Spinal cord (tissue), 10 donors: ENCODE data around the gene GCK. TPM values are rescaled to one million over a fixed set of nuclear protein-coding genes. Genes with fewer than 3 reads are reported as not detected.

ENCODE experiments used
- DNase-seq, 6 donors: peaks; one replicate each; pipeline versions ENCODE4 v3.0.0 to v3.0.0-alpha.2; 2013 to 2015; ENCODE audit warnings: low spot score in 6 of 6, low read depth in 4 of 6
- H3K27ac ChIP-seq: one replicate; pipeline ENCODE4 v1.5.1; 2013; ENCODE audit warnings: low read depth, low read length, control low read depth
- H3K27me3 ChIP-seq: one replicate; pipeline ENCODE4 v1.6.1; 2013; ENCODE audit warnings: low read length; ENCODE audit not compliant: control insufficient read depth, insufficient read depth
- H3K36me3 ChIP-seq: one replicate; pipeline ENCODE4 v1.6.1; 2013; ENCODE audit warnings: low read length; ENCODE audit not compliant: control insufficient read depth, insufficient read depth
- H3K4me1 ChIP-seq: one replicate; pipeline ENCODE4 v1.6.1; 2013; ENCODE audit warnings: low read length; ENCODE audit not compliant: control insufficient read depth, insufficient read depth
- H3K4me3 ChIP-seq: one replicate; pipeline ENCODE4 v1.5.1; 2013; ENCODE audit warnings: low read depth, low read length, control low read depth
- H3K9me3 ChIP-seq: one replicate; pipeline ENCODE4 v1.6.1; 2013; ENCODE audit warnings: low read length; ENCODE audit not compliant: control insufficient read depth, insufficient read depth
- WGBS: methylation state at CpG from one replicate; pipeline ENCODE4 v1.1.5; 2013; ENCODE audit warnings: missing lambda C conversion rate; ENCODE audit not compliant: insufficient coverage; 5-methylcytosine and 5-hydroxymethylcytosine counted together
- polyA plus RNA-seq, 2 donors: library from polyadenylated mRNA; unstranded; fragments of 120-200 nt; gene quantifications; one replicate each; pipeline ENCODE4 v1.2.1, GENCODE V29; 2013; ENCODE audit not compliant: insufficient read length in 2 of 2
- total RNA-seq, 2 donors: library from RNA; depleted of rRNA in 1 of 2; stranded (reverse); fragments of 120-200 nt in 1 of 2; fragments of >200 nt in 1 of 2; gene quantifications; one replicate each; pipeline versions ENCODE4 v1.2.3 to v1.2.4, GENCODE V29; 2013 to 2014
- donor health status: healthy.

The GCK gene
- total and polyA plus RNA-seq, 4 donors = 4.8 to 14.0 (median 9.5) TPM

DNA sequence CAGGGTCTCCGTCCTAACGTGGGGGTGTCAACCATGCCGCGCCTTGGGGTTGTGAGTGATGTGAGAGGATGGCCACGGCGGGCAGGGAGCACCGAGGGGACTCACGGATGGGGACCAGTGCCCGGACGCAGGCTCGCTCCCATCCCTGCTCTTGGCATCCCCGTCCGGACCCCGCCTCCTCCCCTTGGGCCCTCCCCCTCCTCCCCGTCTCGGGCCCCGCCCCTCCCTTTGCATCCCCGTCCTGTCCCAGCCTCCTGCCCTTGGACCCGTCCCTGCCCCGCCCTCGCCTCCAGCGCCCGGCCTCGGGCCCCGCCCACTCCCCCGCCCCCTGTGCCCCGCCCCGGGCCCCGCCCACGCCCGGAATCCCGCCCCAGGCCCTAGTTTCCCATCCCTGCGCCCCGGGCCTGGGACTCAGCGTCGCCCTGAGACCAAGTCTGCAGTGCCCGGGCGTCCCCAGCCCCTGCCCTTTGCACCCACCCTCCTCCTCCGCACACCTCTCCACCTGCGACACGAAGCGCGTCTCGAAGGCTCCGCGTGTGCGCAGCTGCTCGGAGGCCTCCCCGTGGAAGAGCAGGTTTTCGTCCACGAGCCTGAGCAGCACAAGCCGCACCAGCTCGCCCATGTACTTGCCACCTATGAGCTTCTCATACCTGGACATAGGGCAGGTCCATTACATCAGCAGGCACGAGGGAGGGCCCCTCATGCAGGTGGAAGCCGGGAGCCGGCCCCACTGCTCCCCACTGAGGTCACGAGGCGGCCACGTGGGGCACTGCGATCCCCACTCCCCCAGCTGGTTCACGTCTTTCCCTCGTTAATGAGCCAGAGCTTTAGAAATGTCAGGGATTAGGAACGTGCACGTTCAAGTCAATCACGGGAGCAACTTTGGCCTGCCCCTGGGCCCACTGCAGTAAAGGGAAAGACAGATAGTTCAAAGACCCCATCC is 43.0 kb downstream of the GCK start:
- Histone ChIP-seq H3K4me3 (peak overlapping the region; percentile 50), H3K9me3 (no peaks in the 10 kb centered on the region), H3K27ac (peak overlapping the region; percentile 15), H3K27me3 (peaks cover 13% of the 10 kb centered on the region), H3K36me3 (peaks cover 6% of the 10 kb centered on the region), H3K4me1 (peaks cover 37% of the 10 kb centered on the region)
- peak in 3 of 6 donors; percentile 31 to 76 (median 74) for DNase-seq
- WGBS = 8% methylated on average over 52 of the region's 65 CpGs

DNA sequence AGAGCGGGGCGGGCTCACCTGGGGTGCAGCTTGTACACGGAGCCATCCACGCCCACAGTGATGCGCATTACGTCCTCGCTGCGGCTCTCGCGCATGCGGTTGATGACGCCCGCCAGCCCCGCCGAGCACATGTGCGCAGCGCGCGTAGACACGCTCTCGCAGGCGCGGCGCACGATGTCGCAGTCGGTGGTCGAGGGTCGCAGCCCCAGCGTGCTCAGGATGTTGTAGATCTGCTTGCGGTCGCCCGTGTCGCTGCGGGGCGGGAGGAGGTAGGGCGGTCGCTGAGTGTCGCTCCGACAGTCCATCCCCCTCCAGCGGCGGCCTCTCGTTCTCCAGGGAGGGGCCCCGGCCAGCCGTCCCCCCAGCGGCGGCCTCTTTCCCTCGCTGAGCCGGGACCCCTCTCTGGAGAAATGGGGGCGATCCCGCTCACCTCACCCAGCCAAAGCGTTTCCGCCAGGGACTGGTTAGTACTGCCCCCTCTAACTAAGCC is 43.7 kb downstream of the GCK start:
- Histone ChIP-seq H3K27ac (peak overlapping the region; percentile 15), H3K4me3 (peak overlapping the region; percentile 50), H3K4me1 (peaks cover 37% of the 10 kb centered on the region), H3K9me3 (no peaks in the 10 kb centered on the region), H3K36me3 (peaks cover 7% of the 10 kb centered on the region), H3K27me3 (peaks cover 13% of the 10 kb centered on the region)
- peak in 3 of 6 donors; percentile 53 to 93 (median 85) for DNase-seq
- 1% methylated on average over 53 of the region's 53 CpGs for WGBS

- WGBS = 49% methylated on average over 29 of the region's 31 CpGs
- H3K27ac ChIP-seq = peak overlapping the region; percentile 15
- peaks cover 37% of the 10 kb centered on the region for H3K4me1 ChIP-seq
Observed at GRCh38 chr7:44144968-44145478, 44.2 kb downstream of the GCK start.

DNA sequence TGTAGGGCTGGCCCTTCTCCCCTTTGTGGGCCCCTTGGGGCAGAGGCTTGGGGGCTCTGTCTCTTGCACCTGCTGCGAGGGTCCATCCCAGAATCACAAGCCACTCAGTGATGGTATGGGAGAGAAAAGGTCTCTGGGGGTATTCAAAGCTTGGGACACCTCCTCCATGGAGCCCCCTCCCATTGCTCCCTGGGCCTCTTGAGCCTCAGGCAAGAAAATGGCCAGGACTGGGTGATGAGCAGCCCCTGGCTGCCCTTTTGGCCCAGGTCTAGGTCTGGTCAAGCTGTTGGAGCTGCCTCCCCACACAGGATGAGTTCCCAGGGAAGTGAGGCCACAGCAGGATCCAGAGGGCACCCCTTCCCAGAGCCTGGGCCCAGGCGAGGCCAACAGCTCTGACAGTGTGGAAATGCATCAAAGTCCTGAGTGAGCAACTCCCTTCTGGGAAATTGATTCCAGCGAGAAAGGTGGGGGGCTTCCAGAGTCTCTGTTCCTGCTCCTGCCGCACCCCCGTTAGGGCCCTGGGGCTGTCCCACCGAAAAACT is 44.7 kb downstream of the GCK start:
- Histone ChIP-seq H3K4me1 (peaks cover 37% of the 10 kb centered on the region), H3K27me3 (peaks cover 13% of the 10 kb centered on the region), H3K36me3 (peaks cover 15% of the 10 kb centered on the region), H3K4me3 (peak overlapping the region; percentile 41), H3K9me3 (no peaks in the 10 kb centered on the region), H3K27ac (no peak overlapping the region)
- no peak for DNase-seq
- WGBS = 99% methylated on average over 5 of the region's 6 CpGs

More at GRCh38 chr7:44144968-44145478, 44.2 kb downstream of the GCK start:
- H3K9me3 ChIP-seq = no peaks in the 10 kb centered on the region
- peaks cover 13% of the 10 kb centered on the region for H3K27me3 ChIP-seq
- peaks cover 11% of the 10 kb centered on the region for H3K36me3 ChIP-seq
- peak overlapping the region; percentile 41 for H3K4me3 ChIP-seq
- no peak for DNase-seq

DNA sequence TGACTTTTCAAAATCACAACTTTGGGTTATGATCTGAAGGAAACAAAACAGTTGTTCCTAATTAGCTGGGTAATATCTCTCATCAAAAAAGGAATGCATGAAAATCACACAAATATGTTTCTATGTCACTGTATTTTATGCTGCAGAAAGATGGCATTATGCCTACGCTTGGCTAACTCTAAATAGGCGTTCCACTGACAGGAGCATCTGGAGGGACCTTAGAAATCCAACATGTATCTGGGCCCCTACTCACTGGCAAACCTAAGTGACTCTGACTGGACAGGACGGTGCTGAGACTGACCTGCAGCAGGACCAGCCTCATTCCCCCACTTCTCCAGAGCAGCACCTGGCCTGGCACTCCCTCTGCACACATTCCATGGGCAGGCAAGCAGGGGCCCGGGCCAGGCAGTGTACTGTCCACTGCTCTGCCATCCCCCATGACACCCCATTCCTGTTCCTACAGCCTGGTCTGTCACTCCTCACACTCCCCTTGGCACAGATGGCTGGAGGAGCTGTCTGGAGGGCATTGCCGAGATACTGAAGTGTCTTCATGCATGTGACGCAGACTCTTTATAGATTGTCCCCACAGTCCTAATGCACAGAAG is 45.5 kb downstream of the GCK start:
- WGBS = 90% methylated on average over 5 of the region's 6 CpGs

DNA sequence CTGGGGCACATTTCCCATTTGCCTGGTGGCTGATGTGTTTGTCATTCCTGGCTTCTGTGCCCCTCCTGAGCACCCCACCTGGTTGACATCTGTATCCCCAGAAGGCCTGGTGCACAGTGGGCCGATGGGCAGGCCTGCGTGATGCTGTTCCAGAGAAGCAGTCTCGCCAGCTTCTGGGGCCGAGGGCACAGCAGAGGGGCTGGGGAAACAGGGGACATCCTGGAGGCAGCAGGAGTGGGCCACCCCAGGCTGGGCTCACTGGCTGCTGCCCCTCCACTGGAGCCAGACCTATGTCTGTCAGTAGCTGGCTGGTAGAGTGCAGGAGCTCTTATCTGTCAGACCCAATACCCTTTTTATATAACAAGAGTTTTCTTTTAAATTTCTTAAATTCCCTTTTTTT is 47.2 kb downstream of the GCK start:
- H3K27ac ChIP-seq = no peak overlapping the region
- WGBS = 89% methylated on average over 4 of the region's 4 CpGs
- no peak for DNase-seq

More for the DNA sequence above, 45.5 kb downstream of the GCK start:
- DNase-seq = no peak
- Histone ChIP-seq H3K36me3 (peaks cover 19% of the 10 kb centered on the region), H3K9me3 (no peaks in the 10 kb centered on the region), H3K4me1 (peaks cover 37% of the 10 kb centered on the region), H3K27me3 (peaks cover 13% of the 10 kb centered on the region), H3K27ac (no peak overlapping the region), H3K4me3 (no peak overlapping the region)

DNA sequence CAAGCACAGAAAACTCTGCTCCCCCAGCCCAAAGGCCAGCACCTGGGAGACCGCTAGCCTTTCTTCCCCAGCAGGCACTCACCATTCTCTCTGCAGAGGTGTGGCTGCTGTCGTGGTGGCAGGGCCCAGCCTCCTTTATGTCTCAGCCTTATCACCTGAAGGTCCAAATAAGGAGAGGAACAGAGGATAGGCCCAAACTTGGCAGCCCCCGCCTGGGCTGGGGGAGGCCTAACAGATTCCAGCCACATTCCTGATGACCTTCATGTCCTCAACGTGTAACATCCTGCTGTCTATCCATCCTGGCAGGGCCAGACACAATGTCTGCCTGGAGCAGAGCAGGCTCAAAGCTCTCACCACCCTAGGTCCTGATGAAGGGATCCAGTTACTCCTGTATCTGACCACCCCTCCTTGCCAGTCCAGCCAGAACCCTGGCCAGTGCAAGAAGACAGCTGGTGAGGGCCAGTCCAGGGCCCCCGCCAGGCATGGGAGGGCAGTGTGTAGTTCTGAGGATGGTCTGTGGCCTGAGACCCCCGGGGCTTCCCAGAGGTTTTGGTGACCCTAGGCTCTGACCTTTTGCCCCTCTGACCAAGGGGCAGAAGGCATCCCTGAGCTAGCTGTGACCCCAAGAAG is 47.9 kb downstream of the GCK start, which contains the start of gene MYL7:
TSS of gene MYL7 (minus strand) at position 112 of the 630 bp plus-strand sequence. CDS start at position 85, 27 bp downstream.
- Histone ChIP-seq H3K27me3 (peaks cover 13% of the 10 kb centered on the region), H3K36me3 (peaks cover 19% of the 10 kb centered on the region), H3K4me3 (no peak within 1 kb of the TSS), H3K4me1 (peaks cover 24% of the 10 kb centered on the region), H3K27ac (no peak within 1 kb of the TSS), H3K9me3 (no peaks in the 10 kb centered on the region)
- no peak for DNase-seq
- 84% methylated on average over 6 of the region's 6 CpGs for WGBS

More for the DNA sequence above, 47.2 kb downstream of the GCK start:
- Histone ChIP-seq H3K9me3 (no peaks in the 10 kb centered on the region), H3K27me3 (peaks cover 13% of the 10 kb centered on the region), H3K36me3 (peaks cover 19% of the 10 kb centered on the region), H3K4me3 (no peak overlapping the region), H3K4me1 (peaks cover 30% of the 10 kb centered on the region)

DNA sequence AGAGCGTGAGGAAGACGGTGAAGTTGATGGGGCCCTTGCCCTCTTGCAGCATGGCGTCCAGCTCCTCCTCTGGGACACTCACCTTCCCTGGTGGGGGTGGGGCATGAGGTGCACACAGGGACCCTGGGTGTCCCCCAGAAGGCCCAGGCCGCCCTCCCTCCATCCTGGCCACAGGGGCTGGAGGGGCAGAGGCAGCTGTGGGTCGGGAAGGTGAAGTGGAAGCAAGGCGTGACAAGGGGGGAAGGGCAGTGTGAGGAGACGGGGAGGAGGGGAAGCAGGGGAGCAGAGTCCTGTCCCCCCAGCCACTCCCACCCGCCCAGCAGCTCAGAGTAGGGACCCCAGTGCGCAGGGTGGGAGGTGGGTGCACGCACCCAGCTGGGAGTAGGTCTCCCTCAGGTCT is 48.9 kb downstream of the GCK start:
- no peak for DNase-seq
- 87% methylated on average over 5 of the region's 10 CpGs for WGBS
- H3K36me3 ChIP-seq = peaks cover 19% of the 10 kb centered on the region

More for the DNA sequence above, 48.9 kb downstream of the GCK start:
- peaks cover 9% of the 10 kb centered on the region for H3K27me3 ChIP-seq
- no peaks in the 10 kb centered on the region for H3K9me3 ChIP-seq
- peaks cover 20% of the 10 kb centered on the region for H3K4me1 ChIP-seq
- H3K4me3 ChIP-seq = no peak overlapping the region
- no peak overlapping the region for H3K27ac ChIP-seq
